Progenitor cell of endocrine pancreas (in vitro differentiated cells): ENCODE results near the gene CEACAM6. TPM values are rescaled to one million over a fixed set of nuclear protein-coding genes. Genes with fewer than 3 reads are reported as not detected.

Experiments
- DNase-seq: peaks from one replicate; pipeline ENCODE4 v3.0.0; 2021; ENCODE audit warnings: low spot score; ENCODE audit not compliant: unreplicated experiment
- H3K27ac Mint-ChIP-seq: 2 replicates; pipeline ENCODE4 v1.8.0; 2021; ENCODE audit warnings: mild to moderate bottlenecking, moderate library complexity, mixed read lengths
- H3K27me3 Mint-ChIP-seq: 2 replicates; pipeline ENCODE4 v1.8.0; 2021; ENCODE audit warnings: mixed read lengths
- H3K36me3 Mint-ChIP-seq: 2 replicates; pipeline ENCODE4 v1.8.0; 2022; ENCODE audit warnings: mixed read lengths; ENCODE audit not compliant: insufficient read depth
- H3K4me1 Mint-ChIP-seq: 2 replicates; pipeline ENCODE4 v1.8.0; 2021; ENCODE audit warnings: low read depth, mixed read lengths
- H3K4me3 Mint-ChIP-seq: 2 replicates; pipeline ENCODE4 v1.8.0; 2021; ENCODE audit warnings: low read depth, mild to moderate bottlenecking, moderate library complexity, mixed read lengths
- H3K9me3 Mint-ChIP-seq: 2 replicates; pipeline ENCODE4 v1.8.0; 2021; ENCODE audit warnings: low read depth, mixed read lengths
- CTCF ChIP-seq: fragments of 200-600 bp; sonication (generic); IDR thresholded peaks from one replicate; pipeline ENCODE4 v1.5.0; 2021; ENCODE audit warnings: antibody characterized with exemption, mild to moderate bottlenecking; ENCODE audit not compliant: unreplicated experiment
- total RNA-seq: library from RNA; stranded (reverse); gene quantifications from 2 replicates; pipeline ENCODE4 v1.2.1, GENCODE V29; 2021

CEACAM6 gene
- total RNA-seq, 1 donor from 2014 or later: 0.19 TPM

GRCh38 chr19:41726493-41726892, 28.8 kb upstream of the CEACAM6 start:
- TF ChIP-seq CTCF: no peak

DNA sequence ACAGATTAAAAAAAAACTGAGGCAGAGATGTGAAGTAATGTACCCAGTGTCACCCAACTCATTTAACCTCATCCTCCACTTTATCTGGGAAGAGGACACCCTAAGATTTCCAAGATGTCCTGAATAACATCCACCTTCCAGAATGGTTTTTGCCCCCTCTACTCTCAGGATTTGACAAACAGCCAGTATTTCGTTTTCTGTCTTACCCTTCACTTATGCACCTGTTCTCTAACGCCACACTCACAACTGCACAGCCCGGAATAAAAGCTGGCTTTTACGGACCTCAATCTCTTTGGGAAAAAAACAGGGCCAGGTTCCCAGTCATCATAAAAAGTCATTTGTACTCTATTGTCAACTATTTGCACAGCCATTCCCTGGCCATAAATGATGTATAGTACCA, 21.2 kb upstream of the CEACAM6 start:
- no peak for DNase-seq
- Mint-ChIP-seq H3K9me3 (peaks cover 45% of the 10 kb centered on the region), H3K4me3 (no peak overlapping the region), H3K4me1 (no peaks in the 10 kb centered on the region), H3K27me3 (no peaks in the 10 kb centered on the region), H3K27ac (no peak overlapping the region), H3K36me3 (no peaks in the 10 kb centered on the region)
- no peak for TF ChIP-seq CTCF

More at GRCh38 chr19:41726493-41726892, 28.8 kb upstream of the CEACAM6 start:
- H3K4me1 Mint-ChIP-seq: no peaks in the 10 kb centered on the region
- no peak for DNase-seq
- H3K9me3 Mint-ChIP-seq: peaks cover 48% of the 10 kb centered on the region
- no peaks in the 10 kb centered on the region for H3K27me3 Mint-ChIP-seq
- peaks cover 2% of the 10 kb centered on the region for H3K36me3 Mint-ChIP-seq
- no peak overlapping the region for H3K27ac Mint-ChIP-seq
- no peak overlapping the region for H3K4me3 Mint-ChIP-seq

- H3K36me3 Mint-ChIP-seq: no peaks in the 10 kb centered on the region
- no peak overlapping the region for H3K4me3 Mint-ChIP-seq
- no peak for TF ChIP-seq CTCF
Measured at GRCh38 chr19:41734585-41734984, 20.7 kb upstream of the CEACAM6 start.

GRCh38 chr19:41735071-41735600, 20.2 kb upstream of the CEACAM6 start:
- H3K4me1 Mint-ChIP-seq: no peaks in the 10 kb centered on the region
- no peak overlapping the region for H3K27ac Mint-ChIP-seq
- no peak for TF ChIP-seq CTCF

More at GRCh38 chr19:41734585-41734984, 20.7 kb upstream of the CEACAM6 start:
- Mint-ChIP-seq H3K4me1 (no peaks in the 10 kb centered on the region), H3K27ac (no peak overlapping the region), H3K9me3 (peaks cover 48% of the 10 kb centered on the region), H3K27me3 (no peaks in the 10 kb centered on the region)
- DNase-seq: no peak

DNA sequence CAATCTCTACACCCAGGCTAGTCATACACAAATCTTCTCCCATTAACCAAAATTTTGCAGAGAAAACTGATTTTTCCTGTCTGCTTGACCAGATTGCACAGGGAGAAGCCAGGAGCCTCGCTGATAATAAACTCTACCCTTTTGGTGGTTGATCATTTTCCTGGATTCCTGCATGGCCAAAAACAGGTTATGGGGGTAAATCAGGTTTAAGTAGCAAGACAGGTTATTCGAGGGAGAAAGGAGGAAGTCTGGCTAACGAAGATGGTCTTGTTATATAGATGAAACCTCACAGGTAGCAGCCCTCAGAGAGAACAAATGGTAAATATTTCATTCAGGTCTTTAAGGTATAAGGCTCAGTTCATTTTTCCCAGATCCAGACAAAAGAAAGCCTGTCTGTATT, 16.0 kb upstream of the CEACAM6 start:
- H3K4me3 Mint-ChIP-seq: no peak overlapping the region
- DNase-seq: no peak
- no peaks in the 10 kb centered on the region for H3K27me3 Mint-ChIP-seq
- no peaks in the 10 kb centered on the region for H3K4me1 Mint-ChIP-seq
- H3K36me3 Mint-ChIP-seq: no peaks in the 10 kb centered on the region
- TF ChIP-seq CTCF: no peak
- peaks cover 53% of the 10 kb centered on the region for H3K9me3 Mint-ChIP-seq
- no peak overlapping the region for H3K27ac Mint-ChIP-seq

More at GRCh38 chr19:41735071-41735600, 20.2 kb upstream of the CEACAM6 start:
- H3K27me3 Mint-ChIP-seq: no peaks in the 10 kb centered on the region
- no peak for DNase-seq
- H3K36me3 Mint-ChIP-seq: no peaks in the 10 kb centered on the region
- H3K9me3 Mint-ChIP-seq: peaks cover 52% of the 10 kb centered on the region
- no peak overlapping the region for H3K4me3 Mint-ChIP-seq
